ENCODE data around the gene EEF1AKMT4.

Gene EEF1AKMT4

GRCh38 chr3:184233127-184233843, 16.2 kb upstream of the EEF1AKMT4 start:
- Histone ChIP-seq H3K4me2 (ENCODE audit: low read depth, low read length) (no peak overlapping the region), H3K79me2 (ENCODE audit: low read length) (no peaks in the 10 kb centered on the region), H3F3A (ENCODE audit: insufficient read depth, low read length) (no peaks in the 10 kb centered on the region), H3K9me2 (replicated peaks; ENCODE audit: insufficient read depth, low read length) (no peaks in the 10 kb centered on the region), H3K27me3 (replicated peaks; ENCODE audit: insufficient read depth, low read length) (peaks cover 65% of the 10 kb centered on the region), H2AFZ (ENCODE audit: low read length) (no peak overlapping the region), H3K27ac (ENCODE audit: low read length) (no peak overlapping the region), H3K4me1 (ENCODE audit: low read length) (no peaks in the 10 kb centered on the region), H3K9ac (ENCODE audit: low read length) (no peak overlapping the region), H3K36me3 (replicated peaks; ENCODE audit: insufficient read depth, low read length) (no peaks in the 10 kb centered on the region), H4K20me1 (ENCODE audit: insufficient read depth, low read length) (no peaks in the 10 kb centered on the region), H3K9me3 (replicated peaks; ENCODE audit: insufficient read depth, low read length) (no peaks in the 10 kb centered on the region), H3K4me3 (ENCODE audit: low read length) (no peak overlapping the region)
- TF ChIP-seq EZH2phosphoT487 (IDR thresholded peaks at IDR 0.05; ENCODE audit: low read length): no peak
- no peak for TF ChIP-seq CTCF (IDR thresholded peaks at IDR 0.05; ENCODE audit: low read length)
- no peak for TF ChIP-seq EZH2 (optimal IDR thresholded peaks at IDR 0.05; ENCODE audit: low read depth, low read length)
- no peak for DNase-seq

GRCh38 chr3:184234224-184234623, 15.2 kb upstream of the EEF1AKMT4 start:
- Histone ChIP-seq H3K36me3 (replicated peaks; ENCODE audit: insufficient read depth, low read length) (no peaks in the 10 kb centered on the region), H3K9ac (ENCODE audit: low read length) (no peak overlapping the region), H3K27ac (ENCODE audit: low read length) (no peak overlapping the region), H3K9me2 (replicated peaks; ENCODE audit: insufficient read depth, low read length) (no peaks in the 10 kb centered on the region), H3K79me2 (ENCODE audit: low read length) (no peaks in the 10 kb centered on the region), H3F3A (ENCODE audit: insufficient read depth, low read length) (no peaks in the 10 kb centered on the region), H4K20me1 (ENCODE audit: insufficient read depth, low read length) (no peaks in the 10 kb centered on the region), H3K9me3 (replicated peaks; ENCODE audit: insufficient read depth, low read length) (no peaks in the 10 kb centered on the region), H3K4me1 (ENCODE audit: low read length) (no peaks in the 10 kb centered on the region), H3K27me3 (replicated peaks; ENCODE audit: insufficient read depth, low read length) (peaks cover 58% of the 10 kb centered on the region), H3K4me3 (ENCODE audit: low read length) (no peak overlapping the region), H2AFZ (ENCODE audit: low read length) (no peak overlapping the region), H3K4me2 (ENCODE audit: low read depth, low read length) (no peak overlapping the region)
- no peak for DNase-seq
- TF ChIP-seq CTCF (IDR thresholded peaks at IDR 0.05; ENCODE audit: low read length) (0 out of 2 replicates have a peak, but pooled peaks have one; percentile 4), EZH2phosphoT487 (IDR thresholded peaks at IDR 0.05; ENCODE audit: low read length) (no peak)

GRCh38 chr3:184234671-184235380, 14.6 kb upstream of the EEF1AKMT4 start:
- TF ChIP-seq EZH2phosphoT487 (IDR thresholded peaks at IDR 0.05; ENCODE audit: low read length) (no peak), EZH2 (optimal IDR thresholded peaks at IDR 0.05; ENCODE audit: low read depth, low read length) (no peak), CTCF (IDR thresholded peaks at IDR 0.05; ENCODE audit: low read length) (no peak)
- H3K9me3 ChIP-seq (replicated peaks; ENCODE audit: insufficient read depth, low read length): no peaks in the 10 kb centered on the region
- no peak overlapping the region for H3K27ac ChIP-seq (ENCODE audit: low read length)
- H4K20me1 ChIP-seq (ENCODE audit: insufficient read depth, low read length): no peaks in the 10 kb centered on the region
- no peak overlapping the region for H3K4me2 ChIP-seq (ENCODE audit: low read depth, low read length)
- H3K27me3 ChIP-seq (replicated peaks; ENCODE audit: insufficient read depth, low read length): peaks cover 55% of the 10 kb centered on the region
- no peaks in the 10 kb centered on the region for H3F3A ChIP-seq (ENCODE audit: insufficient read depth, low read length)
- H3K79me2 ChIP-seq (ENCODE audit: low read length): no peaks in the 10 kb centered on the region
- DNase-seq: no peak
- no peak overlapping the region for H3K9ac ChIP-seq (ENCODE audit: low read length)
- H3K4me1 ChIP-seq (ENCODE audit: low read length): no peaks in the 10 kb centered on the region
- H3K4me3 ChIP-seq (ENCODE audit: low read length): no peak overlapping the region
- H3K36me3 ChIP-seq (replicated peaks; ENCODE audit: insufficient read depth, low read length): no peaks in the 10 kb centered on the region
- H3K9me2 ChIP-seq (replicated peaks; ENCODE audit: insufficient read depth, low read length): no peaks in the 10 kb centered on the region
- H2AFZ ChIP-seq (ENCODE audit: low read length): no peak overlapping the region

Data from MM.1S (cell line).